HG03521 (cell line): ENCODE measurements around the gene TAF13.
"Not testable (repeated sequence)": the region's sequence is repeated elsewhere in the genome, so short reads cannot be mapped to it uniquely, and the experiment has no call there.

Experiments used
- ATAC-seq: cut with Tn5 transposase; IDR thresholded peaks from one replicate; pipeline ENCODE4 v1.9.1; 2021; ENCODE audit warnings: mild to moderate bottlenecking, moderate library complexity; ENCODE audit not compliant: unreplicated experiment

TAF13 gene

GRCh38 chr1:109091839-109092193 is 16.0 kb upstream of the TAF13 start:
- ATAC-seq: no peak

- peak; percentile 37 for ATAC-seq
Measured at GRCh38 chr1:109091078-109091838, 15.5 kb upstream of the TAF13 start.

- peak; percentile 93 for ATAC-seq
Measured at GRCh38 chr1:109090196-109091077, 14.6 kb upstream of the TAF13 start, which contains the start of gene TMEM167B. Gene TMEM167B (plus strand): TSS chr1:109090764. CDS start chr1:109090873, 109 bp downstream.

GRCh38 chr1:109089242-109090015 is 13.6 kb upstream of the TAF13 start:
- no peak for ATAC-seq

- no peak for ATAC-seq
Measured at GRCh38 chr1:109084563-109085517, 9.0 kb upstream of the TAF13 start.

- no peak for ATAC-seq
Measured at GRCh38 chr1:109083923-109084322, 8.1 kb upstream of the TAF13 start.

- ATAC-seq: no peak
Measured at GRCh38 chr1:109083501-109083900, 7.7 kb upstream of the TAF13 start.

- ATAC-seq: no peak
Measured at GRCh38 chr1:109080441-109081082, 4.8 kb upstream of the TAF13 start.

GRCh38 chr1:109079240-109079622 is 3.4 kb upstream of the TAF13 start:
- ATAC-seq: no peak

- ATAC-seq: no peak
Measured at GRCh38 chr1:109078317-109078716, 2.5 kb upstream of the TAF13 start.

- no peak for ATAC-seq
Measured at GRCh38 chr1:109069294-109069693, 6.5 kb downstream of the TAF13 start.

GRCh38 chr1:109067883-109068282 is 7.9 kb downstream of the TAF13 start:
- ATAC-seq: no peak

- ATAC-seq: no peak
Measured at GRCh38 chr1:109065137-109065536, 10.7 kb downstream of the TAF13 start.

- ATAC-seq: no peak
Measured at GRCh38 chr1:109061183-109061582, 14.6 kb downstream of the TAF13 start.

GRCh38 chr1:109060707-109061106 is 15.1 kb downstream of the TAF13 start:
- no peak for ATAC-seq

GRCh38 chr1:109059026-109059425 is 16.8 kb downstream of the TAF13 start:
- ATAC-seq: no peak

GRCh38 chr1:109056064-109056463 is 19.7 kb downstream of the TAF13 start:
- no peak for ATAC-seq

GRCh38 chr1:109052145-109052544 is 23.7 kb downstream of the TAF13 start:
- not testable (repeated sequence) for ATAC-seq

- ATAC-seq: no peak
Measured at GRCh38 chr1:109050228-109050995, 25.4 kb downstream of the TAF13 start.
